Keratinocyte (primary cell): ENCODE results near the gene PAIP2.

Experiments
- EZH2 ChIP-seq: IDR thresholded peaks from one replicate; pipeline ENCODE4 v1.6.1; 2012; ENCODE audit warnings: inconsistent platforms, mild to moderate bottlenecking, low read length, moderate library complexity
- TF ChIP-seq, protein P1 (sequence below), 3 experiments: IDR thresholded peaks in 1 of 3; conservative IDR thresholded peaks in 1 of 3; optimal IDR thresholded peaks in 1 of 3; 2 replicates in 2 of 3; 3 replicates in 1 of 3; pipeline versions ENCODE3 to v1.5.1; 2011; ENCODE audit warnings: low read length in 3 of 3, mild to moderate bottlenecking in 3 of 3, moderate library complexity in 2 of 3, control low read depth in 1 of 3, inconsistent platforms in 1 of 3; ENCODE audit not compliant: insufficient read depth in 2 of 3; ENCODE audit errors: extremely low read depth in 1 of 3

GRCh38 chr5:139297439-139298133 lies 44.1 kb upstream of the PAIP2 start:
- TF ChIP-seq, protein P1, sequence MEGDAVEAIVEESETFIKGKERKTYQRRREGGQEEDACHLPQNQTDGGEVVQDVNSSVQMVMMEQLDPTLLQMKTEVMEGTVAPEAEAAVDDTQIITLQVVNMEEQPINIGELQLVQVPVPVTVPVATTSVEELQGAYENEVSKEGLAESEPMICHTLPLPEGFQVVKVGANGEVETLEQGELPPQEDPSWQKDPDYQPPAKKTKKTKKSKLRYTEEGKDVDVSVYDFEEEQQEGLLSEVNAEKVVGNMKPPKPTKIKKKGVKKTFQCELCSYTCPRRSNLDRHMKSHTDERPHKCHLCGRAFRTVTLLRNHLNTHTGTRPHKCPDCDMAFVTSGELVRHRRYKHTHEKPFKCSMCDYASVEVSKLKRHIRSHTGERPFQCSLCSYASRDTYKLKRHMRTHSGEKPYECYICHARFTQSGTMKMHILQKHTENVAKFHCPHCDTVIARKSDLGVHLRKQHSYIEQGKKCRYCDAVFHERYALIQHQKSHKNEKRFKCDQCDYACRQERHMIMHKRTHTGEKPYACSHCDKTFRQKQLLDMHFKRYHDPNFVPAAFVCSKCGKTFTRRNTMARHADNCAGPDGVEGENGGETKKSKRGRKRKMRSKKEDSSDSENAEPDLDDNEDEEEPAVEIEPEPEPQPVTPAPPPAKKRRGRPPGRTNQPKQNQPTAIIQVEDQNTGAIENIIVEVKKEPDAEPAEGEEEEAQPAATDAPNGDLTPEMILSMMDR (optimal IDR thresholded peaks at IDR 0.05 in 1 of 3, IDR thresholded peaks at IDR 0.05 in 1 of 3, conservative IDR thresholded peaks at IDR 0.05 in 1 of 3; ENCODE audit: extremely low read depth in 1 of 3, insufficient read depth in 2 of 3, low read length in 3 of 3), result no peak
- no peak for TF ChIP-seq EZH2
